Right lobe of liver (tissue), 4 donors: Measurements from ENCODE around the gene AQP3.

Experiments
- CTCF ChIP-seq, 4 donors: fragments of 200-600 bp in 3 of 4; fragments of 450-650 bp in 1 of 4; IDR thresholded peaks; one replicate each; pipeline versions ENCODE4 v1.5.1 to v1.8.0; 2016 to 2022; ENCODE audit warnings: antibody characterized with exemption in 4 of 4, mild to moderate bottlenecking in 2 of 4
- POLR2A ChIP-seq: fragments of 450-650 bp; IDR thresholded peaks from one replicate; pipeline ENCODE4 v1.6.1; 2017; ENCODE audit warnings: antibody characterized with exemption, mild to moderate bottlenecking
- donor health status: DM: no; HTN: no; CAD: no.
- donor health status: DM: no; HTN: no; CAD: no.
- donor health status: DM: no; HTN: yes; CAD: no.

- TF ChIP-seq CTCF (IDR thresholded peaks at IDR 0.05) (no peak), POLR2A (no peak)
Measured at GRCh38 chr9:33476503-33476902, 29.1 kb upstream of the AQP3 start.
